ENCODE results near the gene ASCL3. TPM values are rescaled to one million over a fixed set of nuclear protein-coding genes. Genes with fewer than 3 reads are reported as not detected.

The ASCL3 gene
- total RNA-seq, 4 donors from 2014 or later: not detected

GRCh38 chr11:8926236-8926635, 16.6 kb downstream of the ASCL3 start:
- Histone ChIP-seq H3K9me3 (no peaks in the 10 kb centered on the region), H3K36me3 (peaks cover 19 to 44% (median 34%) of the 10 kb centered on the region in 4 donors), H3K4me3 (no peak overlapping the region), H3K27me3 (no peaks in the 10 kb centered on the region), H3K27ac (replicated peaks in 1 of 4) (no peak overlapping the region), H3K4me1 (no peaks in the 10 kb centered on the region)
- peak; percentile 82 for DNase-seq (ENCODE audit: extremely low spot score)
- no peak for TF ChIP-seq POLR2A (IDR thresholded peaks at IDR 0.05; ENCODE audit: low read depth)
- no peak for TF ChIP-seq POLR2AphosphoS5 (IDR thresholded peaks at IDR 0.05)
- TF ChIP-seq EP300 (IDR thresholded peaks at IDR 0.05): no peak
- no peak for TF ChIP-seq CTCF (IDR thresholded peaks at IDR 0.05)
- WGBS: 96% methylated on average over 5 of the region's 5 CpGs
- intact Hi-C loops (cut with DNase I): no loop called here

DNA sequence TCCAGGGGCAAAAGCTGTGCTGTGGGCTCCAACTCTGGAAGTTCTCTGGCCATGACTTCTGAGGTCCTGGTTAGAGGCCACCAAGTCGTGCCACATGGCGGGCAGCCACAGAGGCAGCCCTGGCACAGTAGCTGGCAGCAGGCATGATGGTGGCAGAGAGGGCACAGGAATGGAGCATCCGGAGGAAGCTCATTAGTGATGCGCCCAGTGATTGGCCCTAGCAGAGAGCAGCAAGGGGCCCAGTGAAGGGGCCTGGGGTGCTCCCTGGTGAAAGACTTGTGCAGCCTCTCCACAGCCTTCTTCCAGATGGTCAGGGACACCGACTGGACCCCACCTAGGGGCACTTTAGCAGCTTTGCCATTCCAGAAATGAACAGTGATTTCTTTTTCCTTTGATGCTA, 17.1 kb downstream of the ASCL3 start:
- Histone ChIP-seq H3K4me3 (no peak overlapping the region), H3K27me3 (no peaks in the 10 kb centered on the region), H3K9me3 (no peaks in the 10 kb centered on the region), H3K27ac (replicated peaks in 1 of 4) (no peak overlapping the region), H3K4me1 (no peaks in the 10 kb centered on the region), H3K36me3 (peaks cover 23 to 49% (median 39%) of the 10 kb centered on the region in 4 donors)
- intact Hi-C loops (cut with DNase I): no loop called here
- WGBS: 91% methylated on average over 4 of the region's 5 CpGs
- peak; percentile 83 for DNase-seq (ENCODE audit: extremely low spot score)
- TF ChIP-seq EP300 (IDR thresholded peaks at IDR 0.05) (no peak), POLR2AphosphoS5 (IDR thresholded peaks at IDR 0.05) (no peak), CTCF (IDR thresholded peaks at IDR 0.05) (no peak), POLR2A (IDR thresholded peaks at IDR 0.05; ENCODE audit: low read depth) (no peak)

- Histone ChIP-seq H3K4me3 (no peak overlapping the region), H3K27ac (replicated peaks in 1 of 4) (no peak overlapping the region), H3K27me3 (no peaks in the 10 kb centered on the region), H3K9me3 (no peaks in the 10 kb centered on the region), H3K36me3 (peaks cover 41 to 75% (median 63%) of the 10 kb centered on the region in 4 donors), H3K4me1 (peaks cover 4 to 13% (median 11%) of the 10 kb centered on the region in 4 donors)
- TF ChIP-seq EP300 (IDR thresholded peaks at IDR 0.05): no peak
- no peak for TF ChIP-seq CTCF (IDR thresholded peaks at IDR 0.05)
- no peak for TF ChIP-seq POLR2AphosphoS5 (IDR thresholded peaks at IDR 0.05)
- no peak for TF ChIP-seq POLR2A (IDR thresholded peaks at IDR 0.05; ENCODE audit: low read depth)
- no peak for DNase-seq (ENCODE audit: extremely low spot score)
- intact Hi-C loops (cut with DNase I): no loop called here
- WGBS: 86% methylated on average over 5 of the region's 5 CpGs
Observed at GRCh38 chr11:8922691-8923090, 20.1 kb downstream of the ASCL3 start.

- Histone ChIP-seq H3K27ac (replicated peaks in 1 of 4) (peak overlapping the region; percentile 65 to 79 (median 74)), H3K36me3 (peaks cover 32 to 63% (median 50%) of the 10 kb centered on the region in 4 donors), H3K4me1 (peaks cover 36 to 59% (median 56%) of the 10 kb centered on the region in 4 donors), H3K9me3 (no peaks in the 10 kb centered on the region), H3K27me3 (no peaks in the 10 kb centered on the region), H3K4me3 (peak overlapping the region; percentile 2 to 31 (median 24))
- no peak for DNase-seq (ENCODE audit: extremely low spot score)
- TF ChIP-seq POLR2AphosphoS5 (IDR thresholded peaks at IDR 0.05) (peak in 1 of 2 donors; percentile 14), EP300 (IDR thresholded peaks at IDR 0.05) (no peak)
- intact Hi-C loops (cut with DNase I): loop anchor here (5.0 to 10.0 kb wide), 2 partner anchors 220 to 232 kb away; partner anchors contain the start of genes RPL27A and TRIM66
- WGBS: 56% methylated on average over 5 of the region's 5 CpGs
Observed at GRCh38 chr11:8917157-8917825, 25.5 kb downstream of the ASCL3 start.

- Histone ChIP-seq H3K4me3 (peak overlapping the region in 3 of 4 donors; percentile 17 to 41 (median 27)), H3K9me3 (no peaks in the 10 kb centered on the region), H3K36me3 (peaks cover 9 to 37% (median 24%) of the 10 kb centered on the region in 4 donors), H3K27ac (replicated peaks in 1 of 4) (peak overlapping the region; percentile 61 to 76 (median 67)), H3K4me1 (peaks cover 36 to 73% (median 70%) of the 10 kb centered on the region in 4 donors), H3K27me3 (no peaks in the 10 kb centered on the region)
- 46% methylated on average over 4 of the region's 4 CpGs for WGBS
- intact Hi-C loops (cut with DNase I): loop anchor here (2.0 to 10.0 kb wide), 4 partner anchors 44 to 230 kb away; partner anchors contain the start of genes RPL27A and TRIM66
- TF ChIP-seq CTCF (IDR thresholded peaks at IDR 0.05) (peak in 1 of 3 experiments; percentile 1), POLR2AphosphoS5 (IDR thresholded peaks at IDR 0.05) (no peak), POLR2A (IDR thresholded peaks at IDR 0.05; ENCODE audit: low read depth) (no peak), EP300 (IDR thresholded peaks at IDR 0.05) (no peak)
- DNase-seq (ENCODE audit: extremely low spot score): no peak
Observed at GRCh38 chr11:8914661-8915018, 28.2 kb downstream of the ASCL3 start.

Data from esophagus muscularis mucosa (tissue), 4 donors.